HFFc6 (cell line): ENCODE measurements around the gene CHST11. TPM values are rescaled to one million over a fixed set of nuclear protein-coding genes. Genes with fewer than 3 reads are reported as not detected.
A peak's percentile ranks its signal among the peaks of the same experiment; 100 is the strongest.
"Not testable (repeated sequence)": the region's sequence is repeated elsewhere in the genome, so short reads cannot be mapped to it uniquely, and the experiment has no call there.

Experiments used
- DNase-seq: peaks from one replicate; pipeline ENCODE4 v3.0.0-alpha.2; 2018
- H3K27ac Mint-ChIP-seq: 2 replicates; pipeline ENCODE4 v1.8.0; 2020; ENCODE audit warnings: mild to moderate bottlenecking, mixed read lengths
- H3K27me3 Mint-ChIP-seq: 2 replicates; pipeline ENCODE4 v1.8.0; 2021; ENCODE audit warnings: mild to moderate bottlenecking, moderate library complexity, mixed read lengths; ENCODE audit not compliant: insufficient read depth
- H3K36me3 Mint-ChIP-seq: 2 replicates; pipeline ENCODE4 v1.8.0; 2021; ENCODE audit warnings: low read depth, mixed read lengths
- H3K4me1 Mint-ChIP-seq: 2 replicates; pipeline ENCODE4 v1.8.0; 2020; ENCODE audit warnings: low read depth, mixed read lengths
- H3K4me3 Mint-ChIP-seq: 2 replicates; pipeline ENCODE4 v1.8.0; 2020; ENCODE audit warnings: mild to moderate bottlenecking, moderate library complexity, mixed read lengths
- H3K9me3 Mint-ChIP-seq: 2 replicates; pipeline ENCODE4 v1.8.0; 2020; ENCODE audit warnings: mild to moderate bottlenecking, mixed read lengths
- microRNA-seq: library from miRNA; unstranded; fragments of <30 nt; microRNA quantifications from one replicate; pipeline ENCODE4, GENCODE V29; 2019
- total RNA-seq, 6 experiments: library from RNA; stranded (reverse); fragmentation: NEBNext Ultra II Directional; extraction: Animal tissue kit (Norgen Biotek cat#: 25700); gene quantifications; 2 replicates in 1 of 6; 3 replicates in 5 of 6; pipeline ENCODE4 v1.2.3, GENCODE V29; 2021
- TF ChIP-seq, protein P1 (sequence below): fragments of 200-600 bp; sonication (generic); IDR thresholded peaks from 2 replicates; pipeline ENCODE4 v1.5.0; 2021; ENCODE audit warnings: antibody characterized with exemption, mild to moderate bottlenecking

Gene CHST11
- total RNA-seq, 6 experiments from 2014 or later: 2.4 to 4.3 (median 3.8) TPM

DNA sequence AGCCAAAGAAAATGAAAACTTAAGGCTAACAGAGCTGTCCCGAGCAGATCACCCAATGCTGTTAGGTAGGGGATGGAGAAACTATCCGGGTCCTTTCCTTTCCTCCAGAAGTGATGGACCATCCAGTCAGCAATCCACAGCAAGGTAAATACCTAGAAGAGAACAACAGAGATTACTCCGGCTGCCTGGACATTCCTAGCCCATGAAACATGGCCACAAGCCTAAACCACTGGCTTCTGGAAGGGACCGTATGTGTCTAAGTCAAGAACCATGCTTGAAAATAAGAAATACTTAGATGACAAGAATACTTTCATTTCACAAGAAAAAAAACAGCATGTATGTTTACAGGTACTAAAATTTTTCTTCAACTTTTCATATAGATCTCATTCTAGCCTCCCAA is 348.4 kb downstream of the CHST11 start:
- TF ChIP-seq, protein P1, sequence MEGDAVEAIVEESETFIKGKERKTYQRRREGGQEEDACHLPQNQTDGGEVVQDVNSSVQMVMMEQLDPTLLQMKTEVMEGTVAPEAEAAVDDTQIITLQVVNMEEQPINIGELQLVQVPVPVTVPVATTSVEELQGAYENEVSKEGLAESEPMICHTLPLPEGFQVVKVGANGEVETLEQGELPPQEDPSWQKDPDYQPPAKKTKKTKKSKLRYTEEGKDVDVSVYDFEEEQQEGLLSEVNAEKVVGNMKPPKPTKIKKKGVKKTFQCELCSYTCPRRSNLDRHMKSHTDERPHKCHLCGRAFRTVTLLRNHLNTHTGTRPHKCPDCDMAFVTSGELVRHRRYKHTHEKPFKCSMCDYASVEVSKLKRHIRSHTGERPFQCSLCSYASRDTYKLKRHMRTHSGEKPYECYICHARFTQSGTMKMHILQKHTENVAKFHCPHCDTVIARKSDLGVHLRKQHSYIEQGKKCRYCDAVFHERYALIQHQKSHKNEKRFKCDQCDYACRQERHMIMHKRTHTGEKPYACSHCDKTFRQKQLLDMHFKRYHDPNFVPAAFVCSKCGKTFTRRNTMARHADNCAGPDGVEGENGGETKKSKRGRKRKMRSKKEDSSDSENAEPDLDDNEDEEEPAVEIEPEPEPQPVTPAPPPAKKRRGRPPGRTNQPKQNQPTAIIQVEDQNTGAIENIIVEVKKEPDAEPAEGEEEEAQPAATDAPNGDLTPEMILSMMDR: no peak
- H3K27me3 Mint-ChIP-seq: no peaks in the 10 kb centered on the region; the same call in 1 of the 2 replicates
- H3K9me3 Mint-ChIP-seq: no peaks in the 10 kb centered on the region
- no peak overlapping the region for H3K27ac Mint-ChIP-seq
- DNase-seq: peak; percentile 60
- peaks cover 19% of the 10 kb centered on the region for H3K4me1 Mint-ChIP-seq
- no peak overlapping the region for H3K4me3 Mint-ChIP-seq
- H3K36me3 Mint-ChIP-seq: no peaks in the 10 kb centered on the region

DNA sequence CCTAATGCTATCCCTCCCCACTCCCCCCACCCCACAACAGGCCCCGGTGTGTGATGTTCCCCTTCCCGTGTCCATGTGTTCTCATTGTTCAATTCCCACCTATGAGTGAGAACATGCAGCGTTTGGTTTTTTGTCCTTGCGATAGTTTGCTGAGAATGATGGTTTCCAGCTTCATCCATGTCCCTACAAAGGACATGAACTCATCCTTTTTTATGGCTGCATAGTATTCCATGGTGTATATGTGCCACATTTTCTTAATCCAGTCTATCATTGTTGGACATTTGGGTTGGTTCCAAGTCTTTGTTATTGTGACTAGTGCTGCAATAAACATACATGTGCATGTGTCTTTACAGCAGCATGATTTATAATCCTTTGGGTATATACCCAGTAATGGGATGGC is 349.4 kb downstream of the CHST11 start:
- not testable (repeated sequence) for H3K4me3 Mint-ChIP-seq, H3K36me3 Mint-ChIP-seq, H3K27ac Mint-ChIP-seq, DNase-seq, H3K9me3 Mint-ChIP-seq, H3K27me3 Mint-ChIP-seq
- peaks cover 19% of the 10 kb centered on the region for H3K4me1 Mint-ChIP-seq

DNA sequence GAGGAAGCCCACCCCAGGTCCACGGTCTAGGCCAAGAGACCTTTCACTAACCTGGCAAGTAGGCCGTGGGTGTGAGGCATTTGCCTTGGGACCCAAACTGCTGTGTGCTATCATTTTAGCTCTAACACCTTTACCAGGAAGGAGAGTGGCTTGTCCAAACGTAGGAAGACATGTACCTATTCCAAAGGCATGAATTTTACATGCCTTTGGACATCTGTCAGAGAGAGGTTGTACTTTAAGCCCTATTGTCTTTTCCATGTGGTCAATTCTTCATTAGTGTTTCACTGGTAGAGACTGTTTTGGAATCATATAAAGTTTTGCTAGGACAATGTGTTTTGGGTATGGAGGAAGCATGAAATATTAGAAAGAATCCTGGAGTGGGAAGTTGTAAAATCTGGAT is 352.5 kb downstream of the CHST11 start:
- TF ChIP-seq, protein P1: no peak
- no peak overlapping the region for H3K27ac Mint-ChIP-seq
- peaks cover 10% of the 10 kb centered on the region for H3K4me1 Mint-ChIP-seq
- no peak for DNase-seq
- H3K27me3 Mint-ChIP-seq: no peaks in the 10 kb centered on the region; the same call in 1 of the 2 replicates
- no peaks in the 10 kb centered on the region for H3K36me3 Mint-ChIP-seq
- no peaks in the 10 kb centered on the region for H3K9me3 Mint-ChIP-seq
- H3K4me3 Mint-ChIP-seq: no peak overlapping the region

DNA sequence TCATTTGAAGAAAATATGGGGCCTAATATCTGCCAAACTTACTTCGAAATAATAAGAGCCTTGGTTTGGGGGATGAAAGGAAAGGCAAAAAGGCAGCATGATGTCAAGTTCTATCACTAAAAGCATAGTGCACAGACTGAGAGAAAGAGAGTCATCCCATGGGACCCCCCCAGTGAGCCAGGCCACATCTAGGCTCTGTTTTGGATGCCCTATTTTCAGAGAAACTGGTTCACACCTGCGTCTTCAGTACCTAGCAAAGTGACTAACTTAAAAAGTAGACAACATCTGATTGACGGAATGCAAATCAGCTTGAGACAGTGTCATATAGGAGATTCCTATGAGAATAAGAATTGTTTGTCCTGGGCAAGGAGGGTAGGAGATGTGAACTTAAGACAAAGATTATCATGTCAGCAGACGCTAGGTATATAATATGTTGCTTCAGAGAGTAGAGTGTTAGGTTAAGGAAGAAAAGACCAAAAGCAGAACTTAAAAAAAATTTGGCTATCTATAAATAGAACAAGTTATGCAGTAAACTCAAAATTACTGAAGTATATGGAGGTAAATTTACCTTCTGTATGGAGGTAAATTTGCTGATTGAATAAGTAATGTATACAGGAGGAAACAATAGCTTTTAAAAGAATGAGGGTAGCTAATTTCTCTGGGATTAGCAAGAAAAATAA is 353.1 kb downstream of the CHST11 start:
- Mint-ChIP-seq H3K4me3 (no peak overlapping the region), H3K36me3 (no peaks in the 10 kb centered on the region), H3K9me3 (no peaks in the 10 kb centered on the region), H3K27ac (no peak overlapping the region), H3K27me3 (no peaks in the 10 kb centered on the region), H3K4me1 (peaks cover 8% of the 10 kb centered on the region)
- DNase-seq: no peak
- TF ChIP-seq, protein P1: no peak

Small RNA genes lying within 50 kb of the gene (microRNA-seq; reads per million reads assigned to microRNA genes)
- not detected for gene MIR3922

Other genes with a start within 250 kb of the CHST11 start
- 100 to 1,000 TPM; 468 to 851 (median 784) TPM for gene TXNRD1, start 241.2 kb upstream of the CHST11 start, total RNA-seq
- gene EID3, start 153.2 kb upstream of the CHST11 start, total RNA-seq: 1 to 10 TPM; 2.2 to 4.4 (median 4.1) TPM